ENCODE data around the gene TES.

GRCh38 chr7:116259156-116259870 lies 49.0 kb downstream of the TES start:
- no peak for TF ChIP-seq CTCF (IDR thresholded peaks at IDR 0.05)
- no peak for TF ChIP-seq POLR2A (IDR thresholded peaks at IDR 0.05)

Measured in right lobe of liver (tissue), 4 donors.